ENCODE results near the gene EFEMP1. TPM values are rescaled to one million over a fixed set of nuclear protein-coding genes. Genes with fewer than 3 reads are reported as not detected.

The EFEMP1 gene
- total and polyA plus RNA-seq, 10 donors = 9.8 to 155 (median 43.0) TPM

- Histone ChIP-seq H3K36me3 (no peaks in the 10 kb centered on the region), H3K4me1 (no peaks in the 10 kb centered on the region), H3K27ac (no peak overlapping the region), H3K9me3 (no peaks in the 10 kb centered on the region), H3K4me3 (no peak overlapping the region), H3K27me3 (replicated peaks in 1 of 7) (peaks cover 0 to 3% (median 0%) of the 10 kb centered on the region in 7 donors)
- no peak for TF ChIP-seq POLR2A (IDR thresholded peaks at IDR 0.05)
- TF ChIP-seq POLR2AphosphoS5 (IDR thresholded peaks at IDR 0.05) = no peak
- TF ChIP-seq CTCF (IDR thresholded peaks at IDR 0.05 in 8 of 11, conservative IDR thresholded peaks at IDR 0.05 in 3 of 11) = no peak
- no peak for DNase-seq
- intact Hi-C loops (cut with DNase I; ENCODE audit: low total_unique reads) = no loop called here
- WGBS, 5 donors = 55 to 76% (median 64%) methylated on average over 3 of the region's 3 CpGs
Measured at GRCh38 chr2:55936351-55936750, 12.8 kb upstream of the EFEMP1 start.

GRCh38 chr2:55934337-55934736 lies 10.8 kb upstream of the EFEMP1 start:
- Histone ChIP-seq H3K27ac (no peak overlapping the region), H3K36me3 (no peaks in the 10 kb centered on the region), H3K27me3 (replicated peaks in 1 of 7) (peaks cover 0 to 3% (median 0%) of the 10 kb centered on the region in 7 donors), H3K9me3 (no peaks in the 10 kb centered on the region), H3K4me1 (no peaks in the 10 kb centered on the region), H3K4me3 (no peak overlapping the region)
- intact Hi-C loops (cut with DNase I; ENCODE audit: low total_unique reads) = no loop called here
- no peak for DNase-seq
- 23 to 32% (median 26%) methylated on average over 2 of the region's 2 CpGs for WGBS, 5 donors
- no peak for TF ChIP-seq POLR2A (IDR thresholded peaks at IDR 0.05)
- no peak for TF ChIP-seq CTCF (IDR thresholded peaks at IDR 0.05 in 8 of 11, conservative IDR thresholded peaks at IDR 0.05 in 3 of 11)
- TF ChIP-seq POLR2AphosphoS5 (IDR thresholded peaks at IDR 0.05) = no peak

GRCh38 chr2:55932843-55933242 lies 9.3 kb upstream of the EFEMP1 start:
- H3K27me3 ChIP-seq (replicated peaks in 1 of 7) = peaks cover 0 to 3% (median 0%) of the 10 kb centered on the region in 7 donors
- no peak overlapping the region for H3K4me3 ChIP-seq
- no peak for DNase-seq
- intact Hi-C loops (cut with DNase I; ENCODE audit: low total_unique reads) = no loop called here
- no peaks in the 10 kb centered on the region for H3K4me1 ChIP-seq
- no peaks in the 10 kb centered on the region for H3K36me3 ChIP-seq
- 77 to 90% (median 84%) methylated on average over 3 of the region's 3 CpGs for WGBS, 5 donors
- H3K9me3 ChIP-seq = no peaks in the 10 kb centered on the region
- TF ChIP-seq CTCF (IDR thresholded peaks at IDR 0.05 in 8 of 11, conservative IDR thresholded peaks at IDR 0.05 in 3 of 11) = no peak
- TF ChIP-seq POLR2AphosphoS5 (IDR thresholded peaks at IDR 0.05) = no peak
- TF ChIP-seq POLR2A (IDR thresholded peaks at IDR 0.05) = no peak
- no peak overlapping the region for H3K27ac ChIP-seq

- Histone ChIP-seq H3K27ac (no peak overlapping the region), H3K4me1 (no peaks in the 10 kb centered on the region), H3K36me3 (no peaks in the 10 kb centered on the region), H3K4me3 (no peak overlapping the region), H3K9me3 (no peaks in the 10 kb centered on the region), H3K27me3 (replicated peaks in 1 of 7) (peaks cover 0 to 7% (median 0%) of the 10 kb centered on the region in 7 donors)
- DNase-seq = no peak
- intact Hi-C loops (cut with DNase I; ENCODE audit: low total_unique reads) = no loop called here
- no peak for TF ChIP-seq POLR2AphosphoS5 (IDR thresholded peaks at IDR 0.05)
- TF ChIP-seq CTCF (IDR thresholded peaks at IDR 0.05 in 8 of 11, conservative IDR thresholded peaks at IDR 0.05 in 3 of 11) = no peak
- no peak for TF ChIP-seq POLR2A (IDR thresholded peaks at IDR 0.05)
- 52 to 80% (median 65%) methylated on average over 3 of the region's 3 CpGs for WGBS, 5 donors
Measured at GRCh38 chr2:55931281-55931680, 7.7 kb upstream of the EFEMP1 start.
